ENCODE results near the gene GATAD2B. TPM values are rescaled to one million over a fixed set of nuclear protein-coding genes. Genes with fewer than 3 reads are reported as not detected.
A peak's percentile ranks its signal among the peaks of the same experiment; 100 is the strongest.
"Not testable (repeated sequence)": the region's sequence is repeated elsewhere in the genome, so short reads cannot be mapped to it uniquely, and the experiment has no call there.

Gene GATAD2B
- total RNA-seq, 1 experiment from 2014 or later: 46.9 TPM

DNA sequence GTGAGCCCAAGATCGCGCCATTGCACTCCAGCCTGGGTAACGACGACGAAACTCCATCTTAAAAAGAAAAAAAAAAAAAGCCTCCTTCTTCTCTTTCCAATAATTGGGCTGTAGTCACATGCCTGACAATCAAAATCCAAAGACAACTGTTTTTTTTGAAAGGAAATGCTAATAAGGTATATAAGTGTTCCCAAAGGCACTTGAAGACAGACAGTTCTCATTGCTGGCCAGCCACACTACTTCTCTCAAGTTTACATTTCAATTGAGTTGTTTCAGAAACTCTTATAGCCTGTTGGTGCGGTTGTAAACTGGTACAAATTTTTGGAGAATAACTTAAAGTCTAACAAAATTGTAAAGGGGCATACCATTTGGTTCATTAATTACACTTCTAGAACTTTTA lies 23.3 kb downstream of the GATAD2B start (continued):
- TF ChIP-seq, protein P1, sequence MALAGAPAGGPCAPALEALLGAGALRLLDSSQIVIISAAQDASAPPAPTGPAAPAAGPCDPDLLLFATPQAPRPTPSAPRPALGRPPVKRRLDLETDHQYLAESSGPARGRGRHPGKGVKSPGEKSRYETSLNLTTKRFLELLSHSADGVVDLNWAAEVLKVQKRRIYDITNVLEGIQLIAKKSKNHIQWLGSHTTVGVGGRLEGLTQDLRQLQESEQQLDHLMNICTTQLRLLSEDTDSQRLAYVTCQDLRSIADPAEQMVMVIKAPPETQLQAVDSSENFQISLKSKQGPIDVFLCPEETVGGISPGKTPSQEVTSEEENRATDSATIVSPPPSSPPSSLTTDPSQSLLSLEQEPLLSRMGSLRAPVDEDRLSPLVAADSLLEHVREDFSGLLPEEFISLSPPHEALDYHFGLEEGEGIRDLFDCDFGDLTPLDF (CRISPR knock-in tag; IDR thresholded peaks at IDR 0.05): no peak
- TF ChIP-seq TP53 (CRISPR knock-in tag; IDR thresholded peaks at IDR 0.05) (no peak), CBFB (CRISPR knock-in tag; IDR thresholded peaks at IDR 0.05; ENCODE audit: low read depth) (no peak), CREM (CRISPR knock-in tag; IDR thresholded peaks at IDR 0.05) (no peak)
- TF ChIP-seq, protein P2, sequence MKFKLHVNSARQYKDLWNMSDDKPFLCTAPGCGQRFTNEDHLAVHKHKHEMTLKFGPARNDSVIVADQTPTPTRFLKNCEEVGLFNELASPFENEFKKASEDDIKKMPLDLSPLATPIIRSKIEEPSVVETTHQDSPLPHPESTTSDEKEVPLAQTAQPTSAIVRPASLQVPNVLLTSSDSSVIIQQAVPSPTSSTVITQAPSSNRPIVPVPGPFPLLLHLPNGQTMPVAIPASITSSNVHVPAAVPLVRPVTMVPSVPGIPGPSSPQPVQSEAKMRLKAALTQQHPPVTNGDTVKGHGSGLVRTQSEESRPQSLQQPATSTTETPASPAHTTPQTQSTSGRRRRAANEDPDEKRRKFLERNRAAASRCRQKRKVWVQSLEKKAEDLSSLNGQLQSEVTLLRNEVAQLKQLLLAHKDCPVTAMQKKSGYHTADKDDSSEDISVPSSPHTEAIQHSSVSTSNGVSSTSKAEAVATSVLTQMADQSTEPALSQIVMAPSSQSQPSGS (CRISPR knock-in tag; IDR thresholded peaks at IDR 0.05; ENCODE audit: borderline replicate concordance, low read depth): no peak

- CTCF ChIA-PET: interaction anchor here (0.5 to 1.1 kb wide), 4 partner anchors 18 to 385 kb away, joined by 3 to 5 read pairs (median 4); partner anchors contain the start of gene S100A13
- H3K36me3 Mint-ChIP-seq: peaks cover 17% of the 10 kb centered on the region
- POLR2A ChIA-PET: interaction anchor here (0.7 kb wide), 1 partner anchor 131 kb away, joined by 9 read pairs; no protein-coding TSS in a partner anchor
- not testable (repeated sequence) for H3K9me3 Mint-ChIP-seq; ATAC-seq; H3K27ac Mint-ChIP-seq; H3K4me1 Mint-ChIP-seq; DNase-seq (ENCODE audit: low spot score); H3K27me3 Mint-ChIP-seq (ENCODE audit: low read depth); H3K4me3 Mint-ChIP-seq
Measured at GRCh38 chr1:153895866-153896265, 26.9 kb downstream of the GATAD2B start.

- H3K4me1 Mint-ChIP-seq; H3K4me3 Mint-ChIP-seq; H3K9me3 Mint-ChIP-seq; H3K27me3 Mint-ChIP-seq (ENCODE audit: low read depth); CTCF ChIA-PET; H3K36me3 Mint-ChIP-seq; DNase-seq (ENCODE audit: low spot score); ATAC-seq: not testable (repeated sequence)
- 0 out of 2 replicates have a peak overlapping the region, but pooled peaks have one; percentile 63 for H3K27ac Mint-ChIP-seq
- POLR2A ChIA-PET: interaction anchor here (0.6 kb wide), 1 partner anchor 21 kb away, joined by 3 read pairs; no protein-coding TSS in a partner anchor
Measured at GRCh38 chr1:153891042-153891441, 31.7 kb downstream of the GATAD2B start.

DNA sequence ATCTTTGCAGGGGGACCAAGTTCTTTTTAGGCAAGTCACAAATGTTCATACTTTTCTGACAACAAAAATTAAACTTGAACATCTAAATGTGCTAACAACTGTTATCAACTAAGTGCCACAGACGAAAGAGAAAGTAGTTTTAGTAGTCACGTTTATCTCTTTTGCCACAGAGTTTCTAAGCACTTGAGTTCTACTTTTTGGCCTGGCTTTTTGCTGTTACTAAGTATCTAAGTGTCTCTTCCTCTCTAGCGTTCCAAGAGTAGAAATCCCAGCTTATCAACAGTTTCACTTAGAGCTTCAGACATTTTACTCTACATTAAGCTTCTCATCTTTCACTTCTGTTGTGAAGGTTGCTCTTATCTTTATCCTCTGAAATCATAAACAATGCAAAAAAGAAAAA lies 34.2 kb downstream of the GATAD2B start:
- no peaks in the 10 kb centered on the region for H3K9me3 Mint-ChIP-seq
- DNase-seq (ENCODE audit: low spot score): no peak
- peak overlapping the region; percentile 24; the same call in 1 of the 2 replicates for H3K27ac Mint-ChIP-seq
- H3K36me3 Mint-ChIP-seq: peaks cover 9% of the 10 kb centered on the region
- ChIA-PET CTCF (no interaction called here), POLR2A (no interaction called here)
- ATAC-seq: no peak
- peaks cover 3% of the 10 kb centered on the region; the same call in 1 of the 2 replicates for H3K4me1 Mint-ChIP-seq
- no peak overlapping the region for H3K4me3 Mint-ChIP-seq
- TF ChIP-seq CREM (CRISPR knock-in tag; IDR thresholded peaks at IDR 0.05) (no peak), MXD4 (CRISPR knock-in tag; IDR thresholded peaks at IDR 0.05; ENCODE audit: borderline replicate concordance) (no peak), ESRRA (CRISPR knock-in tag; IDR thresholded peaks at IDR 0.05; ENCODE audit: borderline replicate concordance) (no peak), TCF7 (CRISPR knock-in tag; IDR thresholded peaks at IDR 0.05; ENCODE audit: low read depth) (no peak), OVOL2 (CRISPR knock-in tag; IDR thresholded peaks at IDR 0.05; ENCODE audit: borderline replicate concordance) (no peak)
- TF ChIP-seq, protein P3, sequence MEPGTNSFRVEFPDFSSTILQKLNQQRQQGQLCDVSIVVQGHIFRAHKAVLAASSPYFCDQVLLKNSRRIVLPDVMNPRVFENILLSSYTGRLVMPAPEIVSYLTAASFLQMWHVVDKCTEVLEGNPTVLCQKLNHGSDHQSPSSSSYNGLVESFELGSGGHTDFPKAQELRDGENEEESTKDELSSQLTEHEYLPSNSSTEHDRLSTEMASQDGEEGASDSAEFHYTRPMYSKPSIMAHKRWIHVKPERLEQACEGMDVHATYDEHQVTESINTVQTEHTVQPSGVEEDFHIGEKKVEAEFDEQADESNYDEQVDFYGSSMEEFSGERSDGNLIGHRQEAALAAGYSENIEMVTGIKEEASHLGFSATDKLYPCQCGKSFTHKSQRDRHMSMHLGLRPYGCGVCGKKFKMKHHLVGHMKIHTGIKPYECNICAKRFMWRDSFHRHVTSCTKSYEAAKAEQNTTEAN (CRISPR knock-in tag; IDR thresholded peaks at IDR 0.05): no peak
- TF ChIP-seq, protein P4, sequence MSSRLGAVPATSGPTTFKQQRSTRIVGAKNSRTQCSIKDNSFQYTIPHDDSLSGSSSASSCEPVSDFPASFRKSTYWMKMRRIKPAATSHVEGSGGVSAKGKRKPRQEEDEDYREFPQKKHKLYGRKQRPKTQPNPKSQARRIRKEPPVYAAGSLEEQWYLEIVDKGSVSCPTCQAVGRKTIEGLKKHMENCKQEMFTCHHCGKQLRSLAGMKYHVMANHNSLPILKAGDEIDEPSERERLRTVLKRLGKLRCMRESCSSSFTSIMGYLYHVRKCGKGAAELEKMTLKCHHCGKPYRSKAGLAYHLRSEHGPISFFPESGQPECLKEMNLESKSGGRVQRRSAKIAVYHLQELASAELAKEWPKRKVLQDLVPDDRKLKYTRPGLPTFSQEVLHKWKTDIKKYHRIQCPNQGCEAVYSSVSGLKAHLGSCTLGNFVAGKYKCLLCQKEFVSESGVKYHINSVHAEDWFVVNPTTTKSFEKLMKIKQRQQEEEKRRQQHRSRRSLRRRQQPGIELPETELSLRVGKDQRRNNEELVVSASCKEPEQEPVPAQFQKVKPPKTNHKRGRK (CRISPR knock-in tag; IDR thresholded peaks at IDR 0.05; ENCODE audit: borderline replicate concordance): no peak
- H3K27me3 Mint-ChIP-seq (ENCODE audit: low read depth): no peaks in the 10 kb centered on the region

Data from WTC11 (cell line).